Measurements from ENCODE around the gene CUL9. TPM values are rescaled to one million over a fixed set of nuclear protein-coding genes. Genes with fewer than 3 reads are reported as not detected.
"Not testable (repeated sequence)": the region's sequence is repeated elsewhere in the genome, so short reads cannot be mapped to it uniquely, and the experiment has no call there.

Gene CUL9
- total RNA-seq (ENCODE audit: insufficient read depth, low replicate concordance): 15.2 TPM

DNA sequence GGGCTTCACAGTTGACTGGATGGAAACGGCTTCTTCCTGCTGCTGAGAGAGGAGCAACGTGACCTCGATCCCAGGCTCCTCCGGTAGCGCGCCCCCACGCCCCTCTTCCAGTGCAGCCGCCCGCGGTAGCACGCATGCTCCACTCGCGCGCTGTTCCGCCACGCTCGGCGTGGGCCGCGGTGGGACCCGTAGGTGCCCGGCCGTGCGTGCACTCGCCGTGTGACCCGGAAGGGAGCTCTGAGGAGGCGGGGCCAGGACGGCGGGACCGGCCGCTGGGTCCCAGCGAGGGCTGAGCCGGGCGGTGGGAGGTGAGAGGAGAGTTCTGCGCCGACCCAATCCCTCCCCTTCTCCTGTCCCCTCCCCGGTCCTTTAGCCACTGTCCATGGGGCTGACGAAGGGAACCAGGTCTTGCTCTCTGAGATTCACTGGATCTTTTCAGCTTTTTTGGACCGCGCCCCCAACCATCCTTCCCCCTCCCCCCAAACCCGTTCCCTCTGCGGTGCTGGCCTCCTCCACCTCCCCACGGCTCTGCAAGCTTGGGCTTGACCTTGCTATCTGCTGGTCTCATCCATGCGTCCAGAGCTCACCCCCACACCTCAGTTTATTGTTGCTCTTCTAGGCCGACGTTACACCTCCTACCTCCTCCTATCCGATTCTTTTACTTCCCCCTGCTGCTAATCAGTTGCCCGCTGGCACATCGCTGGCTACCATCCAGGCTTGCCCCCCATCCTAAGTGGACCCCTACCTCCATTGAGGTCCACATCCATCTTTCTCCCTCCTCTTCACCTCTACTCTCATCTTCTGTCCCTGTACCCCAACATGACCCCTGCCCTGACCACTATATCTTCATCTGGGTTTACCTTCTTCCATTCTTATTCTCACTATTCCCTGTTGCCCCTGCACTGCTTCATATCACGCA, at the start of gene CUL9:
Gene CUL9, plus strand, starts transcription at position 255 of the 919 bp plus-strand sequence. CDS start 2,115 bp downstream, outside the sequence.
- DNase-seq (ENCODE audit: low spot score): peak; percentile 84

- DNase-seq (ENCODE audit: low spot score): no peak
Observed at GRCh38 chr6:43138267-43138666, 43.7 kb upstream of the CUL9 start.

GRCh38 chr6:43139973-43140372, 42.0 kb upstream of the CUL9 start:
- DNase-seq (ENCODE audit: low spot score): not testable (repeated sequence)

DNA sequence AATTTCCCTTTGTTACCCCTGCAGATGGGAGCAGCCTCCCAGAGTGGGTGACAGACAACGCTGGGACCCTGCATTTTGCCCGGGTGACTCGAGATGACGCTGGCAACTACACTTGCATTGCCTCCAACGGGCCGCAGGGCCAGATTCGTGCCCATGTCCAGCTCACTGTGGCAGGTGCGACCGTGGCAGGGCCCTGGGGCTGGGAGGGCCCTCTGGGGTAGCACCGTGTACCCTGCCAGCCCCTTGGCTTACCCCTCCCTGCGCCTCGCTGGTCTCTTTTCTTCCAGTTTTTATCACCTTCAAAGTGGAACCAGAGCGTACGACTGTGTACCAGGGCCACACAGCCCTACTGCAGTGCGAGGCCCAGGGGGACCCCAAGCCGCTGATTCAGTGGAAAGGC, 40.4 kb upstream of the CUL9 start:
- DNase-seq (ENCODE audit: low spot score): no peak

- no peak for DNase-seq (ENCODE audit: low spot score)
Observed at GRCh38 chr6:43142101-43142500, 39.9 kb upstream of the CUL9 start.

- peak; percentile 96 for DNase-seq (ENCODE audit: low spot score)
Observed at GRCh38 chr6:43143235-43144128, 38.5 kb upstream of the CUL9 start.

DNA sequence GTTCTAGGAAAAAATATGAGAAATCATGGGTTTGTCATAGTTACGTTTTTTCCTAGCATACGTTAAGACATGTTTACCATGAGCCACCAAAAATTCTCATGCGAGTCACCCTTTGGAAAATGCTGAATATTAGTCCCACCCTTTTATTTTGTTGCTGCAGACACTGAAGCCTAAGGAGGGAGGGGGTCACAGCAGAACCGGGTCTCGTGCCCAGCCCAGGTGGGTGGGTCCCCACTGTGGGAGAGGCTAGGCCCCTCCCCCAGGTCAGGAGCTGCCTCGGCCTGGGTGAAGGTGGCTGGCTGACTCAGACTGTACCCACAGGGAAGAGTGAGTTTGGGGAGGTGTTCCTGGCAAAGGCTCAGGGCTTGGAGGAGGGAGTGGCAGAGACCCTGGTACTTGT, 37.1 kb upstream of the CUL9 start:
- no peak for DNase-seq (ENCODE audit: low spot score)

- no peak for DNase-seq (ENCODE audit: low spot score)
Observed at GRCh38 chr6:43146261-43146660, 35.7 kb upstream of the CUL9 start.

- no peak for DNase-seq (ENCODE audit: low spot score)
Observed at GRCh38 chr6:43146709-43147688, 35.0 kb upstream of the CUL9 start.

DNA sequence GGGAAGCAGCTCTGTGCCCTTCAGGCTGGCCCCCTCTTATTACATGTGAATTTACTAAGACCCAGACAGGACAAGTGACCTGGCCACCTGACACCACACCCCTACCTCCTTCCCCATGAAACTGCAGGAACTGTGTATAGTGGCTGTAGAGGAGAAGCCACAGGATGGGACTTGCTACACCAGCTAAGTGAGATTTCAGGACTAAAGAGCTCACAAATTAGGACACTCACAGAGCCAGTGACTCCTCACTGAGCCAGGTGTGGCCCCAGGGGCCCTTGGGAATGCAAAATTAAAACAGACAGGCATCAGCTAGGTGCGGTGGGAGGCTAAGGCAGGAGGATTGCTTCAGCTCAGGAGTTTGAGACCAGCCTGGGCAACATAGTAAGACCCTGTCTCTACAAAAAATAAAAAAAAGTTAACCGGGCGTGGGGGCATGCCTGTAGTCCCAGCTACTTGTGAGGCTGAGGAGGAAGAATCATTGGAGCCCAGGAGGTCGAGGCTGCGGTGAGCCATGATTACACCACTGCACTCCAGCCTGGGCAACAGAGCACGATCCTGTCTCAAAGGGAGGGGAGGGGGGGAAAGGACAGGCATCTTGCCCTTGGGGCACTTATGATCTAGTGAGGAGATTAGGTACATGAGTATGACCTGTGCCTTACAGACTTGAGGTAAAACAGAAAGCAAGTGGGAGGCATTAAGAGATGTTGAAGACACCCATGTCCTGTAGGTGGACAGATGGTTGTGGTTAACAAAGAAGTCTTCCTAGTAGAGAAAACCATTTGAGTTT, 34.1 kb upstream of the CUL9 start:
- DNase-seq (ENCODE audit: low spot score): no peak

DNA sequence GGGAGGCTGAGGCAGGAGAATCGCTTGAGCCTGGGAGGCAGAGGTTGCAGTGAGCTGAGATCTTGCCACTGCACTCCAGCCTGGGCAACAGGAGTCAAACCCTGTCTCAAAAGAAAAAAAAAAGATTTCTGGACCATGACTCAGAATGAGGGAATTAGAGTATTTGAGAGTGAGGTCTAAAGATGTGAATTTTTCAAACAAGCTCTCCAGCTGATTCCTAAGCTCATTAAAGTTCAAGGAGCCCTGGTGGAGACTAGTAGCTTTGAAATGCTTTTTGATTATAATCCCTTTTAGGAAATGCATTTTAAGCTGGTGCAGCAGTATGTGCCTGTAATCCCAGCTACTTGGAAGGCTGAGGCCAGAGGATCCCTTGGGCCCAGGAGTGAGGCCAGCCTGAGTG, 32.7 kb upstream of the CUL9 start:
- peak; percentile 78 for DNase-seq (ENCODE audit: low spot score)

GRCh38 chr6:43150051-43150751, 31.8 kb upstream of the CUL9 start:
- DNase-seq (ENCODE audit: low spot score): no peak

DNA sequence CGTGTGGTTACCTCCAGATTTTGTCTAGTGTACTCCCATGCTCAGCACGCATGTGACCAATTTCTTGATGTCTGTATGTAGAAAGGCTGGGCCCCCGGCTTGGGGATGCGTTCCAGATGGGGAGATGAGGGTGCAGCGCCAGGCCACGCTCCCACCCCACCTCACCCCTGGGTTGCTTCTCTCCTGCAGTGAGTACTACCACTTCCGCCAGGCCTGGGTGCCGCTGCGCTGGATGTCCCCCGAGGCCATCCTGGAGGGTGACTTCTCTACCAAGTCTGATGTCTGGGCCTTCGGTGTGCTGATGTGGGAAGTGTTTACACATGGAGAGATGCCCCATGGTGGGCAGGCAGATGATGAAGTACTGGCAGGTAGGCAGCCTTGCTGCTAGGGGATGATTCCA, 22.4 kb upstream of the CUL9 start:
- no peak for DNase-seq (ENCODE audit: low spot score)

DNA sequence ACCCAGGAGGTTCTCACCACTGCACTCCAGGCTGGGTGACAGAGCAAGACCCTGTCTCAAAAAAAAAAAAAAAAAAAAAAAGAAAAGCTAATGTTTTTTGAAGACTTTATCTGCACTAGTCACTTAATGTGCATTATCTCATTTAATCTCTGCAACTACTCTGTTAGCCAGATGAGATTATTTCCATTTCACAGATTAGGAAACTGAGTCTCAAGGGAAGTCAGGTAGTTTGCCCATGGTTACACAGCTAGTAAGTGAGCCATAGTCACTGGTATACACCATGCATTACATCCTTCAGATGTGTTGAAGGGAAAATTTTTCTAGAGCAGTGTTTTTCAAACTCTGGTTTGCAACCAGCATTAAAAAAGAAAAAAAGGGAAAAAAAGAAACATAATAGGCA, 18.1 kb upstream of the CUL9 start:
- DNase-seq (ENCODE audit: low spot score): no peak

DNA sequence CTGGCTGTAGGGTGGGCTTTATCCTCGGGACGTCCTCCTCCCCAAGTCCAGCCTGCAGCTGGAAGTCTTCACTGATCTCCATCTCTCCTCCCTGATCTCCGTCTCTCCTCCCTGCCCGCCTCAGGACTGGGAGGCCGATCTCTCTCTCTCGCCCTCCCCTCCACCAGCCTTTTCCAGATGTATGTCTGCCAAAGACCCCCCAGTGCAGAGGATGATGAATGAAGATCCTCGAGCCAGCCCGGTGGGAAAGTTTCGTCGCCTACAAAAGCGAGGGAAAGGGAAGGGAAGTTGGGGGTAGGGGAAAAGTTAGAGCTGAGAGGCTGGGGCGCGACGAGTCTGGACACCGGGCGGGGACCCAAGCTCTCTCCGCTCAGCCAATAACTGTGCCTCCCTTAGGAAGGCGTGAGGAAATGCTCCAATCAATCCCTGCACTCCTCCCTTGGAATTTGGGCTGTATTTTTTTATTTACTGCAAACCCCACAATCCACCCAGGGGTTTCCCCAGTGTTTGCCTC, 11.5 kb upstream of the CUL9 start:
- DNase-seq (ENCODE audit: low spot score): no peak

DNA sequence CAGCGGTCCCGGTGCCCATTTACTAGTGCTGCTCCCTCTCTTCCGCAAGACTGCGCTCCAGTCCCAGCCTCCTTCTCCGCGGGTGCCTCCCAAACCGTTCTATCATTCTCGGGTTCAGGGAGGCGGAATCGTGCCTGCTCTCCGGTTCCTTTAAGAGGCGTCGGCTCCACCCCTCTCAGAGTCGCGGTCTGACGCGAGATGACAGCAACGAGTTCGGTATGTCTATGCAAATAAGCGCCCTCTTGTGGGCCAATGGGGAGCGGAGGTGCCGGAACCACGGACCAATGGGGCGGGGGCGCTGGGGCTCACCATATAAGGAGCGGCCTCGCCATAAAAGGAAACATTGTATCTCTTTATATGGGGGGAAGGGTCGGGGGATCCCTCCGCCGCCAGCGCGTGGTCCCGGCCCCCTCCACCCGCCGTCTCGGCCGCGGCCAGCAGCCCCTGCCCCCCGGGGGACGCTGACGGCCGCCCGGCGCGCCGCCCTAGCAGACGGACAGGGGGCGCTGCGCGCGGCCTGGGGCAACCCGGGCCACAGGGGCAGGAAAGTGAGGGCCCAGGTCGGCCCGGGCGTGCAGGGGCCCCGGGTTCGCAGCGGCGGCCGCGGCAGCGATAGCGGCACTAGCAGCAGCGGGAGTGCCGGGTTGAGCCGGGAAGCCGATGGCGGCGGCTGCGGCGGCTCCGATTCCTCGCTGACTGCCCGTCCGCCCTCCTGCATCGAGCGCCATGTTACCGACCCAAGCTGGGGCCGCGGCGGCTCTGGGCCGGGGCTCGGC, 10.9 kb upstream of the CUL9 start, which contains the start of gene SRF:
Gene SRF, plus strand, starts transcription at position 339 of the 776 bp plus-strand sequence. Its CDS starts 388 bp downstream, at position 727.
- DNase-seq (ENCODE audit: low spot score): peak; percentile 100

GRCh38 chr6:43171707-43172103, 10.3 kb upstream of the CUL9 start:
- DNase-seq (ENCODE audit: low spot score): peak; percentile 32

All from umbilical cord (tissue), 2 donors.